ENCODE data around the gene NAXD. TPM values are rescaled to one million over a fixed set of nuclear protein-coding genes. Genes with fewer than 3 reads are reported as not detected.
A peak's percentile ranks its signal among the peaks of the same experiment; 100 is the strongest.

NAXD gene
- total RNA-seq, 1 experiment from 2014 or later, result 27.7 TPM

- DNase-seq (ENCODE audit: unreplicated experiment), result no peak
- ChIA-PET POLR2A (interaction anchor here (0.9 to 4.8 kb wide), 5 partner anchors 27 to 163 kb away, joined by 3 to 47 read pairs (median 4); partner anchors contain the start of genes ING1 and RAB20), CTCF (interaction anchor here (0.6 to 2.5 kb wide), 4 partner anchors 24 to 200 kb away, joined by 3 to 9 read pairs (median 3); no protein-coding TSS in a partner anchor)
- Mint-ChIP-seq H3K27ac (ENCODE audit: low read depth, unreplicated experiment) (no peak overlapping the region), H3K4me3 (ENCODE audit: unreplicated experiment) (no peak overlapping the region), H3K9me3 (ENCODE audit: unreplicated experiment) (no peaks in the 10 kb centered on the region), H3K27me3 (ENCODE audit: insufficient read depth, unreplicated experiment) (no peaks in the 10 kb centered on the region), H3K4me1 (ENCODE audit: insufficient read depth, unreplicated experiment) (peaks cover 18% of the 10 kb centered on the region), H3K36me3 (ENCODE audit: insufficient read depth, unreplicated experiment) (peaks cover 17% of the 10 kb centered on the region)
- intact Hi-C loops (cut with micrococcal nuclease), result no loop called here
- BruUV-seq (replicated peaks), result no TSS peak
- no peak for TF ChIP-seq CTCF (IDR thresholded peaks at IDR 0.05; ENCODE audit: unreplicated experiment)
Measured at GRCh38 chr13:110618780-110619179, 3.4 kb downstream of the NAXD start.

- BruUV-seq (replicated peaks), result no TSS peak
- intact Hi-C loops (cut with micrococcal nuclease), result no loop called here
Measured at GRCh38 chr13:110620596-110620995, 5.3 kb downstream of the NAXD start.

GRCh38 chr13:110624766-110625756 is 9.7 kb downstream of the NAXD start:
- Mint-ChIP-seq H3K27me3 (ENCODE audit: insufficient read depth, unreplicated experiment) (no peaks in the 10 kb centered on the region), H3K4me1 (ENCODE audit: insufficient read depth, unreplicated experiment) (peaks cover 24% of the 10 kb centered on the region), H3K9me3 (ENCODE audit: unreplicated experiment) (no peaks in the 10 kb centered on the region), H3K36me3 (ENCODE audit: insufficient read depth, unreplicated experiment) (peaks cover 49% of the 10 kb centered on the region), H3K4me3 (ENCODE audit: unreplicated experiment) (no peak overlapping the region), H3K27ac (ENCODE audit: low read depth, unreplicated experiment) (no peak overlapping the region)
- ChIA-PET CTCF (interaction anchor here (0.6 kb wide), 2 partner anchors 9 to 21 kb away, joined by 3 read pairs; no protein-coding TSS in a partner anchor), POLR2A (interaction anchor here (0.9 kb wide), 1 partner anchor 10 kb away, joined by 4 read pairs; the partner anchor contains the start of gene NAXD)
- DNase-seq (ENCODE audit: unreplicated experiment), result no peak
- TF ChIP-seq CTCF (IDR thresholded peaks at IDR 0.05; ENCODE audit: unreplicated experiment), result no peak
- intact Hi-C loops (cut with micrococcal nuclease), result no loop called here
- BruUV-seq (replicated peaks), result no TSS peak

More at GRCh38 chr13:110620596-110620995, 5.3 kb downstream of the NAXD start:
- ChIA-PET CTCF (interaction anchor here (0.5 to 1.0 kb wide), 8 partner anchors 9 to 1269 kb away, joined by 3 to 5 read pairs (median 3); no protein-coding TSS in a partner anchor), POLR2A (interaction anchor here (0.7 to 1.6 kb wide), 4 partner anchors 59 to 95 kb away, joined by 3 to 8 read pairs (median 4); partner anchors contain the start of gene RAB20)
- Mint-ChIP-seq H3K4me1 (ENCODE audit: insufficient read depth, unreplicated experiment) (peaks cover 14% of the 10 kb centered on the region), H3K4me3 (ENCODE audit: unreplicated experiment) (no peak overlapping the region), H3K36me3 (ENCODE audit: insufficient read depth, unreplicated experiment) (peaks cover 22% of the 10 kb centered on the region), H3K27ac (ENCODE audit: low read depth, unreplicated experiment) (no peak overlapping the region), H3K27me3 (ENCODE audit: insufficient read depth, unreplicated experiment) (no peaks in the 10 kb centered on the region), H3K9me3 (ENCODE audit: unreplicated experiment) (no peaks in the 10 kb centered on the region)
- no peak for TF ChIP-seq CTCF (IDR thresholded peaks at IDR 0.05; ENCODE audit: unreplicated experiment)
- DNase-seq (ENCODE audit: unreplicated experiment), result no peak

- Mint-ChIP-seq H3K4me1 (ENCODE audit: insufficient read depth, unreplicated experiment) (peaks cover 24% of the 10 kb centered on the region), H3K36me3 (ENCODE audit: insufficient read depth, unreplicated experiment) (peaks cover 55% of the 10 kb centered on the region), H3K27me3 (ENCODE audit: insufficient read depth, unreplicated experiment) (no peaks in the 10 kb centered on the region), H3K9me3 (ENCODE audit: unreplicated experiment) (no peaks in the 10 kb centered on the region), H3K27ac (ENCODE audit: low read depth, unreplicated experiment) (peak overlapping the region; percentile 89), H3K4me3 (ENCODE audit: unreplicated experiment) (no peak overlapping the region)
- TF ChIP-seq CTCF (IDR thresholded peaks at IDR 0.05; ENCODE audit: unreplicated experiment), result no peak
- CTCF ChIA-PET, result interaction anchor here (0.6 kb wide), 2 partner anchors 9 to 20 kb away, joined by 3 read pairs; no protein-coding TSS in a partner anchor
- POLR2A ChIA-PET, result no interaction called here
- no TSS peak for BruUV-seq (replicated peaks)
- DNase-seq (ENCODE audit: unreplicated experiment), result no peak
- intact Hi-C loops (cut with micrococcal nuclease), result no loop called here
Measured at GRCh38 chr13:110625771-110626321, 10.5 kb downstream of the NAXD start.

Data from MCF 10A (cell line).